Measurements from ENCODE around the gene MNDA. TPM values are rescaled to one million over a fixed set of nuclear protein-coding genes. Genes with fewer than 3 reads are reported as not detected.
"Not testable (repeated sequence)": the region's sequence is repeated elsewhere in the genome, so short reads cannot be mapped to it uniquely, and the experiment has no call there.

The MNDA gene
- total RNA-seq, 1 donor = 31.8 TPM

DNA sequence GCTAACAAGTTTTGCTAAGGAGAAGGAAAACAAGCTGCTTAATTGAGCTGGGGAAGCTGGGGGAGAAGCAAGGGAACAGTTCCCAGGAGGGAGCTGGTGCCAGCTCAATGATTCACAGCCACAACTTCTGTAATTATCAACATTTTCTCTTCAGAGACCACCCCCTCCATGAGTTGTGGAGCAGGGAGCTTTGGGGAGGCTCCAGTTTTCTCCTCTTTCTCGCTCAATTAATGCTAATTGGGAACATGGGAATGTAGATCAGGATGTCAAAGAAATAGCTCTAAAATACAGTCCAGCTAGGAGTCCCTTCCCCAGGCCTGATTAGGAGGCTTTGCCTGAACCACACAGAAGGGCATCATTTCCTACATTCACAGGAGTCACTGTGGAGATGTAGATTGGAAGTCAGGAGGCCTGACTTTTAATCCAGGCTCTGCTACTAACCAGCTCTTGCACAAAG lies 12.1 kb upstream of the MNDA start:
- H3K4me3 ChIP-seq (ENCODE audit: low read length) = no peak overlapping the region
- H3K9me3 ChIP-seq (ENCODE audit: low read depth, low read length) = no peaks in the 10 kb centered on the region

GRCh38 chr1:158819461-158820443 lies 11.4 kb upstream of the MNDA start:
- Histone ChIP-seq H3K27me3 (ENCODE audit: insufficient read depth, low read length) (peaks cover 3% of the 10 kb centered on the region), H3K4me1 (ENCODE audit: insufficient read depth, low read length) (peaks cover 47% of the 10 kb centered on the region), H3K9me3 (ENCODE audit: low read depth, low read length) (no peaks in the 10 kb centered on the region), H3K4me3 (ENCODE audit: low read length) (no peak overlapping the region)

More for the DNA sequence above, 12.1 kb upstream of the MNDA start:
- Histone ChIP-seq H3K4me1 (ENCODE audit: insufficient read depth, low read length) (peaks cover 51% of the 10 kb centered on the region), H3K27me3 (ENCODE audit: insufficient read depth, low read length) (peaks cover 3% of the 10 kb centered on the region)

GRCh38 chr1:158821723-158822122 lies 9.4 kb upstream of the MNDA start:
- no peak overlapping the region for H3K4me3 ChIP-seq (ENCODE audit: low read length)
- H3K4me1 ChIP-seq (ENCODE audit: insufficient read depth, low read length) = peaks cover 39% of the 10 kb centered on the region
- no peaks in the 10 kb centered on the region for H3K9me3 ChIP-seq (ENCODE audit: low read depth, low read length)
- H3K27me3 ChIP-seq (ENCODE audit: insufficient read depth, low read length) = peaks cover 3% of the 10 kb centered on the region

GRCh38 chr1:158830074-158830677 lies 975 bp upstream of the MNDA start:
- Histone ChIP-seq H3K9me3 (ENCODE audit: low read depth, low read length) (no peaks in the 10 kb centered on the region), H3K4me3 (ENCODE audit: low read length) (no peak overlapping the region), H3K27me3 (ENCODE audit: insufficient read depth, low read length) (no peaks in the 10 kb centered on the region), H3K4me1 (ENCODE audit: insufficient read depth, low read length) (peaks cover 16% of the 10 kb centered on the region)

DNA sequence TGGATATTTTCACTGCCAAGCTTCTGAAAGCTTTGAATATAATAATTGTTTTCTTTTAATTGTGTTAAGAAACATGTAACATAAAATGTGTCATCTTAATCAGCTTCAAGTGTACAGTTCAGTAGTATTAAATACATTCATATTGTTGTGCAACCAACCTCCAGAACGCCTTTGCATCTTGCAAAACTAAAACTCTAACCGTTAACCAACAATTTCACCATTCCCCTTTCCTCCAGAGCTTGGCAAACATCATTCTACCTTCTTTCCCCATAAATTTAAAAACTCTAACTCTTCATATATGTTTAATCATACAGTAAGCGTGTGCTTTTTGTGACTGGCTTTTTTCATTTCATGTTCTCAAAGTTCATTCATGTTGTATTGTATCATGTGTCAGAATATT lies 2.1 kb downstream of the MNDA start:
- Histone ChIP-seq H3K27me3 (ENCODE audit: insufficient read depth, low read length) (no peaks in the 10 kb centered on the region), H3K4me3 (ENCODE audit: low read length) (peak overlapping the region; percentile 59), H3K4me1 (ENCODE audit: insufficient read depth, low read length) (peaks cover 16% of the 10 kb centered on the region), H3K9me3 (ENCODE audit: low read depth, low read length) (no peaks in the 10 kb centered on the region)

DNA sequence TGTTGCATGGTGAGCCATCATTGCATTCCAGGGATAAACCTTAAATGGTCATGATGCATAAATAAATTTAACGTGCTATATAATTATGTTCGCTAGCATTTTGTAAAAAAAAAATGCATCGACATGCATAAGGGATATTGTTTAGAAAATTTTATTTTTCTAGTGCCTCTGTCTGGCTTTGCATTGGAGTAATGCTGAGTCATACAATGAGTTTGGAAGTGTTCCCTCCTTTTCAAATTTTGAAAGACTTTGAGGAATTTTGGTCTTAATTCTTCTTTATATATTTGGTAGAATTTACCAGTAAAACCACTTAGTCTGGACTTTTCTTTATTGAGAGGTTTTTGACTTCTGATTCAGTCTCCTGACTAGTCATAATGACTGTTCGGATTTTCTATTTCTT lies 4.9 kb downstream of the MNDA start:
- Histone ChIP-seq H3K4me3 (ENCODE audit: low read length) (peak overlapping the region; percentile 59), H3K9me3 (ENCODE audit: low read depth, low read length) (no peaks in the 10 kb centered on the region), H3K27me3 (ENCODE audit: insufficient read depth, low read length) (peaks cover 4% of the 10 kb centered on the region), H3K4me1 (ENCODE audit: insufficient read depth, low read length) (peaks cover 20% of the 10 kb centered on the region)

GRCh38 chr1:158838660-158839059 lies 7.5 kb downstream of the MNDA start:
- Histone ChIP-seq H3K4me3 (ENCODE audit: low read length) (peak overlapping the region; percentile 20), H3K27me3 (ENCODE audit: insufficient read depth, low read length) (peaks cover 4% of the 10 kb centered on the region), H3K9me3 (ENCODE audit: low read depth, low read length) (no peaks in the 10 kb centered on the region), H3K4me1 (ENCODE audit: insufficient read depth, low read length) (peaks cover 29% of the 10 kb centered on the region)

- H3K4me1 ChIP-seq (ENCODE audit: insufficient read depth, low read length) = peaks cover 29% of the 10 kb centered on the region
- H3K4me3 ChIP-seq (ENCODE audit: low read length) = peak overlapping the region; percentile 20
- H3K9me3 ChIP-seq (ENCODE audit: low read depth, low read length) = no peaks in the 10 kb centered on the region
- H3K27me3 ChIP-seq (ENCODE audit: insufficient read depth, low read length) = peaks cover 4% of the 10 kb centered on the region
Observed at GRCh38 chr1:158839566-158839965, 8.4 kb downstream of the MNDA start.

GRCh38 chr1:158840236-158840635 lies 9.1 kb downstream of the MNDA start:
- H3K27me3 ChIP-seq (ENCODE audit: insufficient read depth, low read length) = peaks cover 4% of the 10 kb centered on the region
- H3K4me1 ChIP-seq (ENCODE audit: insufficient read depth, low read length) = peaks cover 29% of the 10 kb centered on the region
- peak overlapping the region; percentile 3 for H3K4me3 ChIP-seq (ENCODE audit: low read length)

DNA sequence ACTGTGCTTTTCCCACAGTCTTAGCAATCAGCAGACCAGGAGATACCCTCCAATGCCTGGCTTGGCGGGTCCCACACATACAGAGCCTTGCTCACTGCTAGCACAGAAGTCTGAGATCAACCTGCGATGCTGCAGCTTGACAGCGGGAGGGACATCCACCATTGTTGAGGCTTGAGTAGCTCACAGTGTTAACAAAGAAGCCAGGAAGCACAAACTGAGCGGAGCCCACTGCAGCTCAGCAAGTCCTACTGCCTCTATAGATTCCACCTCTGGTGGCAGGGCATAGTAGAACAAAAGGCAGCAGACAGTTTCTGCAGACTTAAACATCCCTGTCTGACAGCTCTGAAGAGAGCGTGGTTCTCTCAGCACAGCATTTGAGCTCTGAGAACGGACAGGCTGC lies 33.4 kb downstream of the MNDA start:
- peaks cover 3% of the 10 kb centered on the region for H3K27me3 ChIP-seq (ENCODE audit: insufficient read depth, low read length)

More at GRCh38 chr1:158840236-158840635, 9.1 kb downstream of the MNDA start:
- no peaks in the 10 kb centered on the region for H3K9me3 ChIP-seq (ENCODE audit: low read depth, low read length)

GRCh38 chr1:158870438-158870837 lies 39.3 kb downstream of the MNDA start:
- not testable (repeated sequence) for H3K27me3 ChIP-seq (ENCODE audit: insufficient read depth, low read length); H3K4me1 ChIP-seq (ENCODE audit: insufficient read depth, low read length); H3K9me3 ChIP-seq (ENCODE audit: low read depth, low read length); H3K4me3 ChIP-seq (ENCODE audit: low read length)

More for the DNA sequence above, 33.4 kb downstream of the MNDA start:
- H3K9me3 ChIP-seq (ENCODE audit: low read depth, low read length) = peaks cover 7% of the 10 kb centered on the region
- no peak overlapping the region for H3K4me3 ChIP-seq (ENCODE audit: low read length)
- H3K4me1 ChIP-seq (ENCODE audit: insufficient read depth, low read length) = no peaks in the 10 kb centered on the region

- Histone ChIP-seq H3K4me3 (ENCODE audit: low read length) (no peak overlapping the region), H3K27me3 (ENCODE audit: insufficient read depth, low read length) (peaks cover 3% of the 10 kb centered on the region), H3K4me1 (ENCODE audit: insufficient read depth, low read length) (no peaks in the 10 kb centered on the region), H3K9me3 (ENCODE audit: low read depth, low read length) (no peaks in the 10 kb centered on the region)
Observed at GRCh38 chr1:158873141-158873540, 42.0 kb downstream of the MNDA start.

- Histone ChIP-seq H3K27me3 (ENCODE audit: insufficient read depth, low read length) (no peaks in the 10 kb centered on the region), H3K4me1 (ENCODE audit: insufficient read depth, low read length) (no peaks in the 10 kb centered on the region), H3K9me3 (ENCODE audit: low read depth, low read length) (no peaks in the 10 kb centered on the region), H3K4me3 (ENCODE audit: low read length) (no peak overlapping the region)
Observed at GRCh38 chr1:158893654-158894053, 62.5 kb downstream of the MNDA start.

GRCh38 chr1:158898722-158899121 lies 67.6 kb downstream of the MNDA start:
- no peak overlapping the region for H3K4me3 ChIP-seq (ENCODE audit: low read length)
- no peaks in the 10 kb centered on the region for H3K27me3 ChIP-seq (ENCODE audit: insufficient read depth, low read length)
- no peaks in the 10 kb centered on the region for H3K4me1 ChIP-seq (ENCODE audit: insufficient read depth, low read length)
- H3K9me3 ChIP-seq (ENCODE audit: low read depth, low read length) = no peaks in the 10 kb centered on the region

Data from mononuclear cell (primary cell).